MM.1S (cell line): ENCODE results near the gene PRKG1.

Experiments
- DNase-seq: peaks from one replicate; pipeline ENCODE4 v3.0.0-alpha.2; 2015
- H2AFZ ChIP-seq: fragments of 300-600 bp; sonication (generic); 2 replicates; pipeline ENCODE4 v1.6.0; 2016; ENCODE audit warnings: antibody characterized with exemption, low read length
- H3F3A ChIP-seq: fragments of 300-600 bp; sonication (generic); 2 replicates; pipeline ENCODE4 v1.6.1; 2016; ENCODE audit warnings: mild to moderate bottlenecking, antibody characterized with exemption, low read length, moderate library complexity, mixed read lengths; ENCODE audit not compliant: insufficient read depth
- H3K27ac ChIP-seq: fragments of 300-600 bp; sonication (generic); 2 replicates; pipeline ENCODE4 v1.5.1; 2016; ENCODE audit warnings: mild to moderate bottlenecking, low read length
- H3K27me3 ChIP-seq: fragments of 300-600 bp; sonication (generic); replicated peaks from 2 replicates; pipeline ENCODE4 v1.6.0; 2016; ENCODE audit warnings: low read length; ENCODE audit not compliant: insufficient read depth
- H3K36me3 ChIP-seq: fragments of 300-600 bp; sonication (generic); replicated peaks from 2 replicates; pipeline ENCODE4 v1.6.1; 2016; ENCODE audit warnings: mild to moderate bottlenecking, low read length, mixed read lengths; ENCODE audit not compliant: insufficient read depth
- H3K4me1 ChIP-seq: fragments of 300-600 bp; sonication (generic); 2 replicates; pipeline ENCODE4 v1.6.1; 2016; ENCODE audit warnings: low read length, mixed read lengths
- H3K4me2 ChIP-seq: fragments of 300-600 bp; sonication (generic); 2 replicates; pipeline ENCODE4 v1.6.0; 2016; ENCODE audit warnings: low read depth, low read length
- H3K4me3 ChIP-seq: fragments of 300-600 bp; sonication (generic); 2 replicates; pipeline ENCODE4 v1.5.1; 2016; ENCODE audit warnings: low read length, mixed read lengths
- H3K79me2 ChIP-seq: fragments of 300-600 bp; sonication (generic); 2 replicates; pipeline ENCODE4 v1.6.1; 2016; ENCODE audit warnings: mixed run types, low read length, mixed read lengths
- H3K9ac ChIP-seq: fragments of 300-600 bp; sonication (generic); 2 replicates; pipeline ENCODE4 v1.6.1; 2016; ENCODE audit warnings: low read length, mixed read lengths
- H3K9me2 ChIP-seq: fragments of 300-600 bp; sonication (generic); replicated peaks from 2 replicates; pipeline ENCODE4 v1.6.1; 2016; ENCODE audit warnings: mild to moderate bottlenecking, low read length, mixed read lengths; ENCODE audit not compliant: insufficient read depth
- H3K9me3 ChIP-seq: fragments of 300-600 bp; sonication (generic); replicated peaks from 2 replicates; pipeline ENCODE4 v1.6.1; 2016; ENCODE audit warnings: mild to moderate bottlenecking, low read length, mixed read lengths; ENCODE audit not compliant: insufficient read depth
- H4K20me1 ChIP-seq: fragments of 300-600 bp; sonication (generic); 2 replicates; pipeline ENCODE4 v1.6.1; 2016; ENCODE audit warnings: mild to moderate bottlenecking, low read length, moderate library complexity, mixed read lengths; ENCODE audit not compliant: insufficient read depth
- CTCF ChIP-seq: fragments of 300-600 bp; sonication (generic); IDR thresholded peaks from 2 replicates; pipeline ENCODE4 v1.5.1; 2016; ENCODE audit warnings: antibody characterized with exemption, low read length, mixed read lengths
- EZH2 ChIP-seq: fragments of 300-600 bp; sonication (generic); optimal IDR thresholded peaks from 2 replicates; pipeline ENCODE3; 2017; ENCODE audit warnings: low read depth, mild to moderate bottlenecking, antibody characterized with exemption, low read length, mixed read lengths
- EZH2phosphoT487 ChIP-seq: fragments of 300-600 bp; sonication (generic); IDR thresholded peaks from 2 replicates; pipeline ENCODE4 v1.6.1; 2018; ENCODE audit warnings: antibody characterized with exemption, low read length

Gene PRKG1

GRCh38 chr10:51815723-51816122, 741.4 kb downstream of the PRKG1 start:
- H3F3A ChIP-seq = no peaks in the 10 kb centered on the region

GRCh38 chr10:51821045-51821444, 746.8 kb downstream of the PRKG1 start:
- no peak overlapping the region for H2AFZ ChIP-seq
- H3K36me3 ChIP-seq = no peaks in the 10 kb centered on the region
- no peaks in the 10 kb centered on the region for H3F3A ChIP-seq
- no peaks in the 10 kb centered on the region for H3K79me2 ChIP-seq
- no peak overlapping the region for H3K27ac ChIP-seq
- no peak for DNase-seq
- H3K9me2 ChIP-seq = no peaks in the 10 kb centered on the region
- H3K4me3 ChIP-seq = no peak overlapping the region
- H3K27me3 ChIP-seq = no peaks in the 10 kb centered on the region
- no peak for TF ChIP-seq CTCF
- TF ChIP-seq EZH2 = no peak
- no peak for TF ChIP-seq EZH2phosphoT487
- H4K20me1 ChIP-seq = no peaks in the 10 kb centered on the region
- no peaks in the 10 kb centered on the region for H3K9me3 ChIP-seq
- no peak overlapping the region for H3K9ac ChIP-seq
- H3K4me1 ChIP-seq = no peaks in the 10 kb centered on the region
- no peak overlapping the region for H3K4me2 ChIP-seq

More at GRCh38 chr10:51815723-51816122, 741.4 kb downstream of the PRKG1 start:
- no peak overlapping the region for H3K4me2 ChIP-seq
- H2AFZ ChIP-seq = no peak overlapping the region
- H3K36me3 ChIP-seq = no peaks in the 10 kb centered on the region
- H3K9ac ChIP-seq = no peak overlapping the region
- H3K9me3 ChIP-seq = no peaks in the 10 kb centered on the region
- no peaks in the 10 kb centered on the region for H3K79me2 ChIP-seq
- no peak for DNase-seq
- no peaks in the 10 kb centered on the region for H3K4me1 ChIP-seq
- H4K20me1 ChIP-seq = no peaks in the 10 kb centered on the region
- TF ChIP-seq EZH2phosphoT487 = no peak
- no peak for TF ChIP-seq CTCF
- no peak for TF ChIP-seq EZH2
- H3K9me2 ChIP-seq = no peaks in the 10 kb centered on the region
- H3K27ac ChIP-seq = no peak overlapping the region
- no peaks in the 10 kb centered on the region for H3K27me3 ChIP-seq
- H3K4me3 ChIP-seq = no peak overlapping the region

- no peaks in the 10 kb centered on the region for H3K9me2 ChIP-seq
- no peaks in the 10 kb centered on the region for H3K36me3 ChIP-seq
- H3K9ac ChIP-seq = no peak overlapping the region
- H3K4me1 ChIP-seq = no peaks in the 10 kb centered on the region
- no peak for DNase-seq
- H3K4me3 ChIP-seq = no peak overlapping the region
- no peak overlapping the region for H2AFZ ChIP-seq
- no peak for TF ChIP-seq CTCF
- TF ChIP-seq EZH2phosphoT487 = no peak
- no peak for TF ChIP-seq EZH2
- H3K9me3 ChIP-seq = no peaks in the 10 kb centered on the region
- no peaks in the 10 kb centered on the region for H3F3A ChIP-seq
- H4K20me1 ChIP-seq = no peaks in the 10 kb centered on the region
- H3K27ac ChIP-seq = no peak overlapping the region
- no peaks in the 10 kb centered on the region for H3K27me3 ChIP-seq
- H3K4me2 ChIP-seq = no peak overlapping the region
- no peaks in the 10 kb centered on the region for H3K79me2 ChIP-seq
Measured at GRCh38 chr10:51821745-51822144, 747.5 kb downstream of the PRKG1 start.
